Activated CD4-positive, alpha-beta T cell treated with anti-CD3 and anti-CD28 coated beads for 36 hours (primary cell): ENCODE results near the gene USP43. TPM values are rescaled to one million over a fixed set of nuclear protein-coding genes. Genes with fewer than 3 reads are reported as not detected.

Experiments used
- ATAC-seq: fragments of 200-7000 bp; cut with Tn5 transposase; one replicate; pipeline ENCODE4 v1.10.0; 2021; ENCODE audit warnings: mild to moderate bottlenecking, moderate library complexity
- CTCF ChIA-PET: fragments of 350-600 bp; sonication (Branson Sonifier 250); formaldehyde crosslinking; loops from one replicate; lab custom pipeline; 2021; ENCODE audit warnings: antibody characterized with exemption; lab: Charles Lee
- POLR2A ChIA-PET: fragments of 350-600 bp; sonication (Branson Sonifier 250); formaldehyde crosslinking; loops from one replicate; lab custom pipeline; 2021; ENCODE audit warnings: antibody characterized with exemption, inconsistent platforms; lab: Charles Lee
- DNase-seq: peaks from one replicate; pipeline ENCODE4 v3.0.0-alpha.2; 2020
- H3K27ac Mint-ChIP-seq: one replicate; pipeline ENCODE4 v1.8.0; 2021; ENCODE audit warnings: mixed read lengths
- H3K27me3 Mint-ChIP-seq: one replicate; pipeline ENCODE4 v1.8.0; 2021; ENCODE audit warnings: mixed read lengths
- H3K36me3 Mint-ChIP-seq: one replicate; pipeline ENCODE4 v1.8.0; 2021; ENCODE audit warnings: low read depth, mixed read lengths
- H3K4me1 Mint-ChIP-seq: one replicate; pipeline ENCODE4 v1.8.0; 2021; ENCODE audit warnings: mixed read lengths
- H3K4me3 Mint-ChIP-seq: one replicate; pipeline ENCODE4 v1.8.0; 2021; ENCODE audit warnings: mild to moderate bottlenecking, moderate library complexity, mixed read lengths
- H3K9me3 Mint-ChIP-seq: one replicate; pipeline ENCODE4 v1.8.0; 2021; ENCODE audit warnings: low read depth, mixed read lengths
- intact Hi-C, 2 experiments: fragments of 100-400 bp; cut with DNase I in 1 of 2; cut with micrococcal nuclease in 1 of 2; formaldehyde crosslinking; loops; one replicate each; pipeline versions ENCODE4 v1.14.2 to v1.15.1; 2022 to 2024; cut with DNase I, micrococcal nuclease
- total RNA-seq, 2 experiments: library from RNA; stranded (reverse); gene quantifications; one replicate each; pipeline ENCODE4 v1.2.3, GENCODE V29; 2021

Gene USP43
- total RNA-seq, 2 experiments from 2014 or later = 0.25 to 0.33 TPM

GRCh38 chr17:9666461-9667050 is 21.2 kb downstream of the USP43 start:
- intact Hi-C loops = no loop called here
- Mint-ChIP-seq H3K4me1 (peaks cover 4% of the 10 kb centered on the region), H3K9me3 (no peaks in the 10 kb centered on the region), H3K27me3 (peaks cover 14% of the 10 kb centered on the region), H3K4me3 (no peak overlapping the region), H3K36me3 (no peaks in the 10 kb centered on the region), H3K27ac (no peak overlapping the region)
- ChIA-PET CTCF (no interaction called here), POLR2A (no interaction called here)
- DNase-seq (no peak), ATAC-seq (peak; percentile 71)

GRCh38 chr17:9668517-9668916 is 23.2 kb downstream of the USP43 start:
- intact Hi-C loops = no loop called here
- POLR2A ChIA-PET = interaction anchor here (0.6 kb wide), 1 partner anchor 37 kb away, joined by 3 read pairs; no protein-coding TSS in a partner anchor
- H3K4me3 Mint-ChIP-seq = no peak overlapping the region
- no peak for DNase-seq
- H3K27ac Mint-ChIP-seq = no peak overlapping the region
- H3K9me3 Mint-ChIP-seq = no peaks in the 10 kb centered on the region
- H3K4me1 Mint-ChIP-seq = peaks cover 4% of the 10 kb centered on the region
- no peak for ATAC-seq
- H3K36me3 Mint-ChIP-seq = no peaks in the 10 kb centered on the region
- peaks cover 15% of the 10 kb centered on the region for H3K27me3 Mint-ChIP-seq
- CTCF ChIA-PET = interaction anchor here (0.6 kb wide), 1 partner anchor 14 kb away, joined by 3 read pairs; no protein-coding TSS in a partner anchor

DNA sequence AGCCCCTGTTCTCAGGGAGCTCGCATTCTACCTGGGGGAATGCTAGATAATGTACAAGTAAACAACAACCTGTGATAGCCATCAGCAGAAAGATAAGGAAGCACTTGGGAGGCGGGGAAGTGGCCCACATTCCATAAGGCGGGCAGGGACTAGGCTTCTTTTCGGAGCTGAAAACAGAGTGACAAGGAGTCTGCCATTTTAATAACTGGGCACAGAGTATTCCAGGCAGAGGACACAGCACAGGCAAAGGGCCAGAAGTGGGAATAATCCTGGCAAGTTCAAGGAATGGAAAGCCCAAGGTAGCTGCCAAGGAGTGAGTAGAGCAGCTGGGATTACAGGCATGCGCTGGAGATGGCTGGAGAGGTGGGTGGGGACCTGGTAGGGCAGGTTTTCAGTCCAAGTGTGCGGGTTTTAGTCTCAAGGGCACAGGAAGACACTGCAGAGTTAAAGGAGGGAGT is 24.3 kb downstream of the USP43 start:
- POLR2A ChIA-PET = no interaction called here
- no peak overlapping the region for H3K4me3 Mint-ChIP-seq
- peaks cover 4% of the 10 kb centered on the region for H3K4me1 Mint-ChIP-seq
- peaks cover 13% of the 10 kb centered on the region for H3K27me3 Mint-ChIP-seq
- intact Hi-C loops = no loop called here
- CTCF ChIA-PET = no interaction called here
- DNase-seq (no peak), ATAC-seq (no peak)
- no peaks in the 10 kb centered on the region for H3K9me3 Mint-ChIP-seq
- no peak overlapping the region for H3K27ac Mint-ChIP-seq
- no peaks in the 10 kb centered on the region for H3K36me3 Mint-ChIP-seq

GRCh38 chr17:9670596-9670995 is 25.3 kb downstream of the USP43 start:
- CTCF ChIA-PET = no interaction called here
- POLR2A ChIA-PET = no interaction called here

GRCh38 chr17:9671559-9671958 is 26.2 kb downstream of the USP43 start:
- ChIA-PET CTCF (no interaction called here), POLR2A (no interaction called here)
- no peak overlapping the region for H3K4me3 Mint-ChIP-seq
- intact Hi-C loops = no loop called here
- H3K27ac Mint-ChIP-seq = no peak overlapping the region
- no peak for ATAC-seq
- no peaks in the 10 kb centered on the region for H3K36me3 Mint-ChIP-seq
- H3K4me1 Mint-ChIP-seq = peaks cover 4% of the 10 kb centered on the region
- no peak for DNase-seq
- no peaks in the 10 kb centered on the region for H3K9me3 Mint-ChIP-seq
- H3K27me3 Mint-ChIP-seq = peaks cover 15% of the 10 kb centered on the region

More at GRCh38 chr17:9670596-9670995, 25.3 kb downstream of the USP43 start:
- H3K27ac Mint-ChIP-seq = no peak overlapping the region
- intact Hi-C loops = no loop called here
- no peaks in the 10 kb centered on the region for H3K9me3 Mint-ChIP-seq
- H3K36me3 Mint-ChIP-seq = no peaks in the 10 kb centered on the region
- peaks cover 15% of the 10 kb centered on the region for H3K27me3 Mint-ChIP-seq
- H3K4me3 Mint-ChIP-seq = no peak overlapping the region
- peaks cover 4% of the 10 kb centered on the region for H3K4me1 Mint-ChIP-seq
- no peak for DNase-seq
- ATAC-seq = no peak

DNA sequence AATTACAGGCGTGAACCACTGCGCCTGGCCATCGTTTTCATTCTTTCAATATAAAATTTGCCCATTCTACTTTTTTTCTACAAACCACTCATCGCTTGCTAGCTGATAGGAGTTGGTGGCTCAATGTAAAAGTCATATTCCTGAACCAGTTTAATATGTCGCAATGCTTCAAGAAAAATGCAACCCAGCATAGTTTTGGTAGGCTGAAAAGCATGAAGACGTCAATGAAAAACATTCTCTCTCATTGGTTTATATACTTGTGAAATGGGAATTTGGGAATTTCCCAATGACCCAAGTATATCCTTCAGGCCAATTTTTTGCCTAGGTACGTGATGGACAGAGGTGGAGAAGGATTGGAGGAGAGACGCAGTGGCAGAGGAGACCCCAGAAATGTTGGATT is 26.9 kb downstream of the USP43 start:
- CTCF ChIA-PET = no interaction called here
- intact Hi-C loops = no loop called here
- H3K36me3 Mint-ChIP-seq = no peaks in the 10 kb centered on the region
- H3K27ac Mint-ChIP-seq = no peak overlapping the region
- DNase-seq = no peak
- H3K9me3 Mint-ChIP-seq = no peaks in the 10 kb centered on the region
- no peak overlapping the region for H3K4me3 Mint-ChIP-seq
- no peak for ATAC-seq
- peaks cover 15% of the 10 kb centered on the region for H3K27me3 Mint-ChIP-seq
- H3K4me1 Mint-ChIP-seq = peaks cover 4% of the 10 kb centered on the region
- POLR2A ChIA-PET = no interaction called here

DNA sequence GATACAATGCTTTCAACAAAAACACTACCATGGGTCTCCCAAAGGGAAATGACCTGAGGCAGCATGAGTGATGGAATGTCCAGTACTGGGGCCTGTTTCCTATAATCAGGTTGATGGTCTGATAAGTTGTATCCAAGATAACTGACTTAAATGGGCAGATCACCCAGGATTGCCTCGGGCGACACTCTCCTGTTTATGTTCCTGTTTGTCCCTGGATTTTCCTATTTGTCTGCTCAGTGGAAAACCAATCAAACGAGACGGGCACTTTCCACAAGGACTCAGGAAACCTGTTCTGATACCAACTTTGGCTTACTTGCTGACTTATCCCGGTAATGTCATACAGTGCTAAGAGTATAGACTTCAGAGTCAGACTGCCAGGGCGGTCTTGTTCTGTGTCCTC is 27.4 kb downstream of the USP43 start:
- CTCF ChIA-PET = no interaction called here
- H3K4me3 Mint-ChIP-seq = no peak overlapping the region

GRCh38 chr17:9676084-9676483 is 30.8 kb downstream of the USP43 start:
- ChIA-PET CTCF (interaction anchor here (0.8 to 1.6 kb wide), 2 partner anchors 101 to 250 kb away, joined by 3 to 4 read pairs; partner anchors contain the start of gene STX8), POLR2A (no interaction called here)
- Mint-ChIP-seq H3K36me3 (no peaks in the 10 kb centered on the region), H3K9me3 (peaks cover 8% of the 10 kb centered on the region), H3K27me3 (peaks cover 5% of the 10 kb centered on the region), H3K27ac (no peak overlapping the region), H3K4me3 (no peak overlapping the region), H3K4me1 (peaks cover 5% of the 10 kb centered on the region)
- intact Hi-C loops = loop anchor here (1.0 to 5.0 kb wide), 3 partner anchors 31 to 101 kb away; partner anchors contain the start of genes STX8 (in 2 of the 2), CFAP52 (in 1 of the 2) and USP43 (in 1 of the 2)
- no peak for DNase-seq
- no peak for ATAC-seq

More for the DNA sequence above, 27.4 kb downstream of the USP43 start:
- peaks cover 5% of the 10 kb centered on the region for H3K4me1 Mint-ChIP-seq
- DNase-seq = no peak
- POLR2A ChIA-PET = no interaction called here
- H3K27ac Mint-ChIP-seq = no peak overlapping the region
- H3K27me3 Mint-ChIP-seq = peaks cover 15% of the 10 kb centered on the region
- no peaks in the 10 kb centered on the region for H3K9me3 Mint-ChIP-seq
- intact Hi-C loops = no loop called here
- H3K36me3 Mint-ChIP-seq = no peaks in the 10 kb centered on the region
- ATAC-seq = no peak

DNA sequence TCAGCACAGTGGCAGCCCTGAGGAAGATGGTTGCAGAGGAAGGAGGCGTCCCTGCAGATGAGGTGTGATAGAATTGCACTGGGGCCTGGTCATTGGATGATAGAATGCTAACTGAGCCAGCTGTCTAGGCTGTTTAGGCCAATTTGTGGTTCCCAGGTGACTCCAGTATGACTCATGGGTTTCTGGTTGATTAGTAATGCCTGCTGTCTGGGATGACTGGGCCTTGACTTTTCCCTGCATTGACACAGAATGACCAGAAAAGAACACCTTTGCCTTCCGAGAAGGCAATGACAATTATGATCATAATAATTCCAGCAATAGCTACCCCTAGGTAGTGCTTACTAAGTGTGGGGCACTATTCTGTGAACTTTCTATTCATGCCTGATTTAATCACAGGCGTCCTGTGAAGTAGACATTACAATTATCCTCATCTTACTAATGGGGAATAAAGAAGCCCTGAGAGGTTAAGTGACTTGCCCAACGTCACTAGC is 31.5 kb downstream of the USP43 start:
- peaks cover 5% of the 10 kb centered on the region for H3K27me3 Mint-ChIP-seq
- peaks cover 5% of the 10 kb centered on the region for H3K4me1 Mint-ChIP-seq
- H3K4me3 Mint-ChIP-seq = no peak overlapping the region
- POLR2A ChIA-PET = no interaction called here
- peaks cover 8% of the 10 kb centered on the region for H3K9me3 Mint-ChIP-seq
- no peaks in the 10 kb centered on the region for H3K36me3 Mint-ChIP-seq
- H3K27ac Mint-ChIP-seq = no peak overlapping the region
- ATAC-seq (peak; percentile 93), DNase-seq (peak; percentile 44)
- CTCF ChIA-PET = interaction anchor here (1.6 kb wide), 1 partner anchor 102 kb away, joined by 4 read pairs; the partner anchor contains the start of gene STX8
- intact Hi-C loops = loop anchor here (1.0 to 5.0 kb wide), 3 partner anchors 32 to 102 kb away; partner anchors contain the start of genes STX8 (in 2 of the 2), CFAP52 (in 1 of the 2) and USP43 (in 1 of the 2)

DNA sequence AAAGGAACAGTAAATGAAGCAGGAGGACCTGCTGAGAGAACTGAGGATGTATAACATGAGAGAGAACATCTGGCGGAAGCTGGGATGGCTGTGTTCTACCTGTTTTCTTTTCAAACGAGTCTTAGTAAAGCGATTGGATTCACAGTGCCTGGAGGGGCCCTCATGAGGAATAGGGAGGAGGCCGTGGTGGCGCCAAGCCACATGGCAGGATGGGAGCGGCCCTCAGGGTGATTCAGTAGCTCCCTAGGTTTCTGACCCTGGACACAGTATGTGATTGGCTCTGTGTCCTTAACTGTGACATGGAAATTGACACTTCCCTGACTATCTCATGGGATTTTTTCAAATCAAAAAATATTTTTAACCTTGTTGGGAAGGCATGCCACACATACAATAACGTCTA is 32.1 kb downstream of the USP43 start:
- Mint-ChIP-seq H3K9me3 (peaks cover 8% of the 10 kb centered on the region), H3K27ac (no peak overlapping the region)
- CTCF ChIA-PET = no interaction called here

GRCh38 chr17:9677896-9678295 is 32.6 kb downstream of the USP43 start:
- no peak overlapping the region for H3K27ac Mint-ChIP-seq
- intact Hi-C loops = loop anchor here (2.0 to 5.0 kb wide), 2 partner anchors 33 to 101 kb away; partner anchors contain the start of genes CFAP52 (in 1 of the 2), STX8 (in 1 of the 2) and USP43 (in 1 of the 2)
- CTCF ChIA-PET = no interaction called here

More for the DNA sequence above, 32.1 kb downstream of the USP43 start:
- peaks cover 5% of the 10 kb centered on the region for H3K27me3 Mint-ChIP-seq
- intact Hi-C loops = loop anchor here (2.0 to 5.0 kb wide), 2 partner anchors 33 to 100 kb away; partner anchors contain the start of genes CFAP52 (in 1 of the 2), STX8 (in 1 of the 2) and USP43 (in 1 of the 2)
- H3K36me3 Mint-ChIP-seq = no peaks in the 10 kb centered on the region
- no peak for ATAC-seq
- POLR2A ChIA-PET = no interaction called here
- peaks cover 5% of the 10 kb centered on the region for H3K4me1 Mint-ChIP-seq
- no peak for DNase-seq
- no peak overlapping the region for H3K4me3 Mint-ChIP-seq

More at GRCh38 chr17:9677896-9678295, 32.6 kb downstream of the USP43 start:
- ATAC-seq (no peak), DNase-seq (no peak)
- POLR2A ChIA-PET = no interaction called here
- H3K4me1 Mint-ChIP-seq = peaks cover 5% of the 10 kb centered on the region
- no peaks in the 10 kb centered on the region for H3K36me3 Mint-ChIP-seq
- H3K27me3 Mint-ChIP-seq = peaks cover 5% of the 10 kb centered on the region
- peaks cover 8% of the 10 kb centered on the region for H3K9me3 Mint-ChIP-seq
- no peak overlapping the region for H3K4me3 Mint-ChIP-seq
